ENCODE data around the gene BHLHA15. TPM values are rescaled to one million over a fixed set of nuclear protein-coding genes. Genes with fewer than 3 reads are reported as not detected.

Gene BHLHA15
- polyA plus RNA-seq, 3 donors, result not detected

DNA sequence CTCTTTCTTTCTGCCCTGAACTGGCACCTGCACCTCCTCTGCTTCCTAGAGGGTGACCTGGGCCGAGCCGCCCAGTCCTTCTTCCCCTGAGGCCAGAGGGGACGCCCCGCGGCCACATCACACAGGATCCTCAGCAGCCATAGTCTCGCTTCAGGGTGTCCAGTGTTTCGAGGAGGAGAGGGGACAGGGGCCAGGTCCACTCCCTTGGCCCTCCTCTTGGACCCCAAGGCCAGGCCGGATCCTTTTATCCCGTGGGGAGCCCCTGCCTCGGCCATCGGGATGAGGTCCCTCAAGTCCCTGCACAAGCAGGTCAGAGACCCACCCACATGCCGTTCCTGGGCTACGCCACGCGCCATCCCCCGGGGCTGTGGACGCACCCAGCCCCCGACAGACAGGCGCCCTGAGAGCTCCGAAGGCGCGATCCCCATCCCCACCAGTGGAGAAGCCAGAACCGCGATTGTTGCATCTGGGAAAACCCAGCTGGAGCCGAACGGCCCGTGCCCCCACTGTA lies 3.6 kb downstream of the BHLHA15 start:
- TF ChIP-seq, protein P1, sequence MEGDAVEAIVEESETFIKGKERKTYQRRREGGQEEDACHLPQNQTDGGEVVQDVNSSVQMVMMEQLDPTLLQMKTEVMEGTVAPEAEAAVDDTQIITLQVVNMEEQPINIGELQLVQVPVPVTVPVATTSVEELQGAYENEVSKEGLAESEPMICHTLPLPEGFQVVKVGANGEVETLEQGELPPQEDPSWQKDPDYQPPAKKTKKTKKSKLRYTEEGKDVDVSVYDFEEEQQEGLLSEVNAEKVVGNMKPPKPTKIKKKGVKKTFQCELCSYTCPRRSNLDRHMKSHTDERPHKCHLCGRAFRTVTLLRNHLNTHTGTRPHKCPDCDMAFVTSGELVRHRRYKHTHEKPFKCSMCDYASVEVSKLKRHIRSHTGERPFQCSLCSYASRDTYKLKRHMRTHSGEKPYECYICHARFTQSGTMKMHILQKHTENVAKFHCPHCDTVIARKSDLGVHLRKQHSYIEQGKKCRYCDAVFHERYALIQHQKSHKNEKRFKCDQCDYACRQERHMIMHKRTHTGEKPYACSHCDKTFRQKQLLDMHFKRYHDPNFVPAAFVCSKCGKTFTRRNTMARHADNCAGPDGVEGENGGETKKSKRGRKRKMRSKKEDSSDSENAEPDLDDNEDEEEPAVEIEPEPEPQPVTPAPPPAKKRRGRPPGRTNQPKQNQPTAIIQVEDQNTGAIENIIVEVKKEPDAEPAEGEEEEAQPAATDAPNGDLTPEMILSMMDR (IDR thresholded peaks at IDR 0.05), result no peak
- Histone ChIP-seq H3K27me3 (ENCODE audit: control insufficient read depth in 2 of 2, insufficient read depth in 2 of 2, low read length in 2 of 2) (peaks cover 0 to 22% of the 10 kb centered on the region in 2 donors), H3K4me3 (replicated peaks in 1 of 3; ENCODE audit: low read depth in 2 of 3, low read length in 3 of 3) (no peak overlapping the region), H3K9ac (ENCODE audit: insufficient read depth, low read length, poor library complexity, severe bottlenecking) (no peak overlapping the region), H3K36me3 (replicated peaks in 1 of 2; ENCODE audit: control insufficient read depth in 1 of 2, insufficient read depth in 2 of 2, low read length in 2 of 2) (peaks cover 25 to 28% of the 10 kb centered on the region in 2 donors), H3K4me1 (ENCODE audit: control insufficient read depth in 1 of 2, insufficient read depth in 2 of 2, low read length in 2 of 2) (peaks cover 6% of the 10 kb centered on the region in 2 donors), H3K27ac (ENCODE audit: low read depth in 1 of 2, low read length in 2 of 2) (no peak overlapping the region), H2AFZ (ENCODE audit: insufficient read depth, low read depth, low read length, poor library complexity, severe bottlenecking) (no peak overlapping the region), H3K4me2 (replicated peaks; ENCODE audit: extremely low read depth, low read length, poor library complexity, severe bottlenecking) (no peak overlapping the region), H3K79me2 (ENCODE audit: insufficient read depth, low read length) (no peaks in the 10 kb centered on the region), H3K9me3 (replicated peaks in 1 of 2; ENCODE audit: control insufficient read depth in 1 of 2, insufficient read depth in 1 of 2, low read length in 2 of 2) (no peaks in the 10 kb centered on the region), H4K20me1 (ENCODE audit: insufficient read depth, low read length) (peaks cover 25% of the 10 kb centered on the region)
- Mint-ChIP-seq H3K9me3 (peaks cover 0 to 11% (median 4%) of the 10 kb centered on the region in 7 donors), H3K4me3 (no peak overlapping the region), H3K27me3 (ENCODE audit: low read depth in 3 of 3) (peaks cover 15 to 28% (median 17%) of the 10 kb centered on the region in 3 donors), H3K36me3 (peaks cover 29 to 33% of the 10 kb centered on the region in 2 donors), H3K4me1 (peaks cover 9% of the 10 kb centered on the region), H3K27ac (no peak overlapping the region)
- DNase-seq, result no peak
- intact Hi-C loops (cut with micrococcal nuclease), result no loop called here
- WGBS (ENCODE audit: insufficient coverage), result 96% methylated on average over 18 of the region's 27 CpGs

DNA sequence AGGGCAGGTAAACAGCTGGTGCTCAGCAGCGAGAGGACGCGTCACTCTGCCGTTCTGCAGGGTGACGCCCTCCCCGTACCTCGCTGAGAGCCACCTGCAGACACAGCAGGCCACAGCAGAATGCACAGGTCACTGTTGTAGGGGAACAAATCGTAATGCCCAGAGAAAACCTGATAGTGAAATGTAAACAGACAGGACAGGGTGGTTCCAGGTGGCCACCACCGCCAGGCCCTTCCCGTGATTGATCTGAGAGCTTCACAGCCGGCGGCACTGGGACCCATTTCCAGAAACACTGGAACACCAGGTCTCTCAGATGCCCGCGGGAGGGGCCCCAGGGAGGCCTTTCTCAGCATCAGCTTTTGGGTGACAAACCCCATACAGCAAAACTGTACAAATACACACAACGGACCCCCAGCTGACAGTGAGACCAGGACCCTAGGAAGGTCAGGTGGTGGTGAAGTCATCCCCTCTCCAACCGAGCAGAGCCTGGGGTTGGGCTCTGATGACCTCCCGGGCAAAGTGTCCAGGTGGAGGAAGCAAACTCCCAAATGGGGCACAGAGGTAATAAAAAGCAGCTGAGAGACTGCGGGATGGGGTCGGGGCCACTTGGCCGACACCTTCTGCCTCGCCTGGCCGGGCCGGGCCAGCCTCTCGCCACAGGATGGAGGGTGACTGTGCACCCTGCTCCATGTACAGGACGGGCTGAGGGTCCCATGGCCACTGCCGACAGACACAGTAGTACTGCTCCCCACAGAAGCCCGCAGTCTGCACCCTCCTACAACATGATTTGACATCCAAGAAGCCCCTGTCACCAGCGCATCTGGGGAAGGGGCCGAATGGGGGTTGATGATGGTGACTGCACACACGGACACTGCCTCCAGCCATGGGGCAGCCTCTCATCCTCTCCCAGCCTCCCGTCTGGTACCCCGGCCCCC lies 4.6 kb downstream of the BHLHA15 start:
- H3K4me3 Mint-ChIP-seq, result no peak overlapping the region

More for the DNA sequence above, 4.6 kb downstream of the BHLHA15 start:
- intact Hi-C loops (cut with micrococcal nuclease), result no loop called here
- WGBS (ENCODE audit: insufficient coverage), result 97% methylated on average over 26 of the region's 32 CpGs
- no peak overlapping the region for H3K27ac ChIP-seq (ENCODE audit: low read depth in 1 of 2, low read length in 2 of 2)
- no peaks in the 10 kb centered on the region for H3K9me3 ChIP-seq (replicated peaks in 1 of 2; ENCODE audit: control insufficient read depth in 1 of 2, insufficient read depth in 1 of 2, low read length in 2 of 2)
- Mint-ChIP-seq H3K27me3 (ENCODE audit: low read depth in 3 of 3) (peaks cover 8 to 18% (median 8%) of the 10 kb centered on the region in 3 donors), H3K9me3 (peaks cover 0 to 11% (median 3%) of the 10 kb centered on the region in 7 donors), H3K4me1 (peaks cover 9% of the 10 kb centered on the region), H3K27ac (no peak overlapping the region), H3K36me3 (peaks cover 29 to 40% of the 10 kb centered on the region in 2 donors)
- no peak overlapping the region for H2AFZ ChIP-seq (ENCODE audit: insufficient read depth, low read depth, low read length, poor library complexity, severe bottlenecking)
- peaks cover 25 to 28% of the 10 kb centered on the region in 2 donors for H3K36me3 ChIP-seq (replicated peaks in 1 of 2; ENCODE audit: control insufficient read depth in 1 of 2, insufficient read depth in 2 of 2, low read length in 2 of 2)
- no peaks in the 10 kb centered on the region for H3K79me2 ChIP-seq (ENCODE audit: insufficient read depth, low read length)
- peaks cover 6% of the 10 kb centered on the region in 2 donors for H3K4me1 ChIP-seq (ENCODE audit: control insufficient read depth in 1 of 2, insufficient read depth in 2 of 2, low read length in 2 of 2)
- no peak overlapping the region for H3K4me3 ChIP-seq (replicated peaks in 1 of 3; ENCODE audit: low read depth in 2 of 3, low read length in 3 of 3)
- H3K9ac ChIP-seq (ENCODE audit: insufficient read depth, low read length, poor library complexity, severe bottlenecking), result no peak overlapping the region
- H4K20me1 ChIP-seq (ENCODE audit: insufficient read depth, low read length), result peaks cover 25% of the 10 kb centered on the region
- peaks cover 0 to 12% of the 10 kb centered on the region in 2 donors for H3K27me3 ChIP-seq (ENCODE audit: control insufficient read depth in 2 of 2, insufficient read depth in 2 of 2, low read length in 2 of 2)
- TF ChIP-seq, protein P1 (IDR thresholded peaks at IDR 0.05), result no peak
- H3K4me2 ChIP-seq (replicated peaks; ENCODE audit: extremely low read depth, low read length, poor library complexity, severe bottlenecking), result no peak overlapping the region
- DNase-seq, result no peak
